ENCODE data around the gene AFAP1L1.
"Not testable (repeated sequence)": the region's sequence is repeated elsewhere in the genome, so short reads cannot be mapped to it uniquely, and the experiment has no call there.

Gene AFAP1L1

GRCh38 chr5:149261246-149261645 is 10.4 kb upstream of the AFAP1L1 start:
- DNase-seq (ENCODE audit: low read depth in 2 of 2): no peak

- DNase-seq (ENCODE audit: low read depth in 2 of 2): no peak
These were observed 9.3 kb upstream of the AFAP1L1 start for GRCh38 chr5:149262315-149262714.

GRCh38 chr5:149264439-149265067 is 7.1 kb upstream of the AFAP1L1 start:
- no peak for DNase-seq (ENCODE audit: low read depth in 2 of 2)

- DNase-seq (ENCODE audit: low read depth in 2 of 2): no peak
These were observed 6.6 kb upstream of the AFAP1L1 start for GRCh38 chr5:149265068-149265465.

- no peak for DNase-seq (ENCODE audit: low read depth in 2 of 2)
These were observed 6.1 kb upstream of the AFAP1L1 start for GRCh38 chr5:149265597-149265996.

- no peak for DNase-seq (ENCODE audit: low read depth in 2 of 2)
These were observed 4.3 kb upstream of the AFAP1L1 start for GRCh38 chr5:149267241-149267973.

- no peak for DNase-seq (ENCODE audit: low read depth in 2 of 2)
These were observed 2.6 kb upstream of the AFAP1L1 start for GRCh38 chr5:149268928-149269557.

GRCh38 chr5:149271195-149271715 is 404 bp upstream of the AFAP1L1 start:
- no peak for DNase-seq (ENCODE audit: low read depth in 2 of 2)

- not testable (repeated sequence) for DNase-seq (ENCODE audit: low read depth in 2 of 2)
These were observed 1.1 kb downstream of the AFAP1L1 start for GRCh38 chr5:149272781-149273180.

GRCh38 chr5:149273237-149273636 is 1.6 kb downstream of the AFAP1L1 start:
- no peak for DNase-seq (ENCODE audit: low read depth in 2 of 2)

GRCh38 chr5:149273950-149274349 is 2.3 kb downstream of the AFAP1L1 start:
- no peak for DNase-seq (ENCODE audit: low read depth in 2 of 2)

GRCh38 chr5:149274939-149275338 is 3.3 kb downstream of the AFAP1L1 start:
- DNase-seq (ENCODE audit: low read depth in 2 of 2): no peak

GRCh38 chr5:149277801-149278200 is 6.1 kb downstream of the AFAP1L1 start:
- no peak for DNase-seq (ENCODE audit: low read depth in 2 of 2)

- no peak for DNase-seq (ENCODE audit: low read depth in 2 of 2)
These were observed 7.0 kb downstream of the AFAP1L1 start for GRCh38 chr5:149278451-149279210.

- no peak for DNase-seq (ENCODE audit: low read depth in 2 of 2)
These were observed 8.0 kb downstream of the AFAP1L1 start for GRCh38 chr5:149279661-149280060.

GRCh38 chr5:149280124-149280523 is 8.5 kb downstream of the AFAP1L1 start:
- DNase-seq (ENCODE audit: low read depth in 2 of 2): no peak

- DNase-seq (ENCODE audit: low read depth in 2 of 2): no peak
These were observed 9.1 kb downstream of the AFAP1L1 start for GRCh38 chr5:149280802-149281201.

GRCh38 chr5:149282027-149282965 is 10.6 kb downstream of the AFAP1L1 start:
- DNase-seq (ENCODE audit: low read depth in 2 of 2): no peak

- DNase-seq (ENCODE audit: low read depth in 2 of 2): no peak
These were observed 11.3 kb downstream of the AFAP1L1 start for GRCh38 chr5:149282966-149283332.

- no peak for DNase-seq (ENCODE audit: low read depth in 2 of 2)
These were observed 12.2 kb downstream of the AFAP1L1 start for GRCh38 chr5:149283626-149284480.

Data from stimulated activated CD8-positive, alpha-beta memory T cell treated with anti-CD3 and anti-CD28 coated beads, Interleukin-15, amount 100 ng/mL, for 48 hours (primary cell).